HS-5 (cell line): ENCODE measurements around the gene GNB5.
A peak's percentile ranks its signal among the peaks of the same experiment; 100 is the strongest.
"Not testable (repeated sequence)": the region's sequence is repeated elsewhere in the genome, so short reads cannot be mapped to it uniquely, and the experiment has no call there.

Experiments used
- DNase-seq: peaks from one replicate; pipeline ENCODE4 v3.0.0-alpha.2; 2012; ENCODE audit warnings: low read depth

The GNB5 gene

DNA sequence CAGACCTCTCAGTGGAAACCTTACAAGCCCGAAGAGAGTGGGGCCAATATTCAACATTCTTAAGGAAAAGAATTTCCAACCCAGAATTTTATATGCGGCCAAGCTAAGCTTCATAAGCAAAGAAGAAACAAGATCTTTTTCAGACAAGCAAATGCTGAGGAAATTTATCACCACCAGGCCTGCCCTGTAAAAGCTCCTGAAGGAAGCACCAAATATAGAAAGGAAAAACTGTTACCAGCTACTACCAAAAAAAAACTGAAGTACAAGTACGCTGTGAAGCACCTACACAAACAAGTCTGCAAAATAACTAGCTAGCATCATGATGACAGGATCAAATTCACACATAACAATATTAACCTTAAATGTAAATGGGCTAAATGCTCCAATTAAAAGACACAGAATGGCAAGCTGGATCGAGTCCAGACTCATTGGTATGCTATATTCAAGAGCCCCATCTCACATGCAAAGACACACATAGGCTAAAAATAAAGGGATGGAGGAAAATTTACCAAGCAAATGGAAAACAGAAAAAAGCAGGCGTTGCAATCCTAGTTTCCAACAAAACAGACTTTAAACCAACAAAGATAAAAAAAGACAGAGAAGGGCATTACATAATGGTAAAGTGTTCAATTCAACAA, 25.6 kb downstream of the GNB5 start:
- DNase-seq, result not testable (repeated sequence)

DNA sequence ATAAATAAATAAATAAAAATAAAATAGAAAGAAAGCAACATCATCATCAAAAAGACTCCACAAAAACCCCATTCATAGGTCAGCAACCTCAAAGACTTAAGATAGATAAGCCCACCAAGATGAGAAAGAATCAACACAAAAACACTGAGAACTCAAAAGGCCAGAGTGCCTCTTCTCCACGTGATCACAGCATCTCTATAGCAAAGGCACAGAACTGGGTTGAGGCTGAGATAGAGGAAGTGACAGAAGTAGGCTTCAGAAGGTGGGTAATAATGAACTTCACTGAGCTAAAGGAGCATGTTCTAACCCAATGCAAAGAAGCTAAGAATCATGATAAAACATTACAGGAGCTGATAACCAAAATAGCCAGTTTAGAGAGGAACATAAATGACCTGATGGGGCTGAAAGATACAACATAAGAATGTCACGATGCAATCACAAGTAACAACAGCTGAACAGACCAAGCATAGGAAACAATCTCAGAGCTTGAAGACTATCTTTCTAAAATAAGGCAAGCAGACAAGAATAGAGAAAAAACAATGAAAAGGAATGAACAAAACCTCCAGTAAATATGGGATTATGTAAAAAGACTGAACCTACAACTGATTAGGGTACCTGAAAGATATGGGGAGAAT, 26.4 kb downstream of the GNB5 start:
- no peak for DNase-seq

DNA sequence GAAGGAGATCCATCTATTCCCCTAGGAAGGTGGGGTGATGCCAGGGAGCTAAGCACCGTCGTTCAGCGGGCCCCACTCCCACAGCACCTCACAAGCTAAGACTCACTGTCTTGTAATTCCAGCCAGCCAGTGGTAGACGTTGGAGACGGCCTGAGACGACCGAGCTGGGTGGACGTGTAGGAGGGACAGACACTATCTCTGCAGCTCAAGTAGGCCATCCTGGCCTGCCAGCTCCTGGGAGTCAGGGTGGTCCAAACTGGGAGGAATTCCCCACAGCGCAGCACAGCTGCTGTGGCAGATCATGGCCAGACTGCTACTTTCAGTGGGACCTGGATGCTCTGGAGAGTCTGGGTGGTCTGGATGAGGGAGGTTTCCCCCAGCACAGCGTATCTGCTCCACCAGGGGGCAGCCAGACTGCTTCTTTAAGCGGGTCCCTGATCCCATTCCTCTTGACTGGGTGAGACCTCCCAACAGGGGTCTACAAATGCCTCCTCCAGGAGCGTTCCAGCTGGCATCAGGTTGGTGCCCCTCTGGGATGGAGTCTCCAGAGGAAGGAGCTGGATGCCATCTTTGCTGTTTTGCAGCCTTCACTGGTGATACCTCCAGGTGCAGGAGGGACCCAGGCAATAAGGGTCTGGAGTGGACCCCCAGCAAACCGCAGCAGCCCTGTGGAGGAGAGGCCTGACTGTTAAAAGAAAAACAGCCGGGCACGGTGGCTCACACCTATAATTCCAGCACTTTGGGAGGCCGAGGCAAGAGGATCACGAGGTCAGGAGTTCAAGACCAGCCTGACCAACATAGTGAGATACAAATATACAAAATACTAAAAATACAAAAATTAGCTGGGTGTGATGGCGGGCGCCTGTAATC, 27.6 kb downstream of the GNB5 start:
- DNase-seq, result no peak

DNA sequence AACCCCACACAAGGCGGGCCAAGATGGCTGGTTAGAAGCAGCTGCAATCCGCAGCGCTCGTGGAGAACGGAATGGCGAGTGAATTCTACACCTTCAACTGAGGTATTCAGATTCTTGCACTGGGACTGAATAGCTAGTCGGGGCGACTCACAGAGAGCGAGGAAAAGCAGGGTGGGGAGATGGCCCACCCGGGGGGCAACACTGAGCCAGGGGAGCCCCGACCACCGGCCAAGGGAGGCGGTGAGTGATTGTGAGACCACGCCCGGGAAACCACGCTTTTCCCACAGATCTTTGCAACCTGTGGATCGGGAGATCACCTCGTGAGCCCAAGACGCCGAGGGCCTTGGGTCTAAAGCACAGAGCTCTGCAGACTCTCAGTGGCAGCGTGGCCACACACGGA, 28.3 kb downstream of the GNB5 start:
- no peak for DNase-seq

DNA sequence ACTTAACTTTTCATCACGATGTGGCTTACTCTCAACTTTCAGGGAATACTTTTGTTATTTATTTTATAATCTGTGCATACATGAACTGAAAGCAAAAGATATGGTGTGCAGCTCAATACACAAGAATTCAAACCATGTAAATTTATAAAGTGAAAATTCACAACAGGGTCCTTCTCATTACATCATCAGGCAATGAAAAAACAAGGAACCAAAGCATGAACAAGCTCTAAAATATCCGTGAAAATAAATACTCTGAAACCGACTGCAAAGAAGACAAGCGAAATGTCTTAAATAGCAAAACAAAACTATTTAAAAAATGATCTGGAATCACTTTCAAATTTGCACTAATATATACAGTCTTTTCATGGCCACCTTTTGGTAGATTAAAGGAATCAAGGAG, 28.9 kb downstream of the GNB5 start:
- no peak for DNase-seq

DNA sequence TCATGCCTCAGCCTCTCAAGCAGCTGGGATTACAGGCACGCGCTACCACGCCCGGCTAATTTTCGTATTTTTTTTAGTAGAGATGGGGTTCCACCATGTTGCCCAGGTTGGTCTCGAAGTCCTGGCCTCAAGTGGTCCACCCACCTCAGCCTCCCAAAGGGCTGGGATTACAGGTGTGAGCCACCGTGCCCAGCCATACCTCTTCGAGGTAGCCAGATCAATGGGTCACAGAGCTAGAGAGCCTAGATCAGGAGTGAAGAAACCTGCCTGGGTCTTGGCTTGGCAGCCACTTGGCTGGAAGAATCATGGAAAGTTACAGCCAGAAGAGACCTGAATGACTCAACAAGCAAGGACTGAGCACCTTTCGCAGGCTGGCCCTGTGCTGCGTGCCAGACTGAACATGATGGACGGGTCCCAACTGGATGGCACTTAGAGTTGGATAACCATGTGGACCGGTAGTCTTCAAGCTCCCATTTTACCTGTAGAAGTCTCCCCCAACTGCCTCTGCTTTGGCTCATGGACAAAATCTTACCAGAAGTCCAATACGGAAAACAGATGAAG, 29.7 kb downstream of the GNB5 start:
- no peak for DNase-seq

DNA sequence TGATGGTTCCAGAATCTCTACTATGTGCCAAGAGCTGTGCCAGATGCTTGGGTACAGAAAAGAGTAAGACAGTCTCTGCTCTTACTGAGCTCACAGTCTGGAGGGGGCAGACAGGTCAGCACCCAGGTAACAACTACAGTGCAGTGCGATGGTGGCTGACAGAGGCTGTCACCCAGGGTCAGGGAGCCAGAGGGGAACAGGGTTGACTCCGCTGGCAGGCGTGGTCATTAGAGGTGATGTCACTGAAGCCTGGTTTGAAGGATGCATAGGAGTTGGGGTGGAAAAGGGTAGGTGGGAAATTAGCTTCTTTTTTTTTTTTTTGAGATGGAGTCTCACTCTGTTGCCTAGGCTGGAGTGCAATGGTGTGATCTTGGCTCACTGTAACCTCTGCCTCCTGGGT, 31.5 kb downstream of the GNB5 start:
- DNase-seq, result no peak

DNA sequence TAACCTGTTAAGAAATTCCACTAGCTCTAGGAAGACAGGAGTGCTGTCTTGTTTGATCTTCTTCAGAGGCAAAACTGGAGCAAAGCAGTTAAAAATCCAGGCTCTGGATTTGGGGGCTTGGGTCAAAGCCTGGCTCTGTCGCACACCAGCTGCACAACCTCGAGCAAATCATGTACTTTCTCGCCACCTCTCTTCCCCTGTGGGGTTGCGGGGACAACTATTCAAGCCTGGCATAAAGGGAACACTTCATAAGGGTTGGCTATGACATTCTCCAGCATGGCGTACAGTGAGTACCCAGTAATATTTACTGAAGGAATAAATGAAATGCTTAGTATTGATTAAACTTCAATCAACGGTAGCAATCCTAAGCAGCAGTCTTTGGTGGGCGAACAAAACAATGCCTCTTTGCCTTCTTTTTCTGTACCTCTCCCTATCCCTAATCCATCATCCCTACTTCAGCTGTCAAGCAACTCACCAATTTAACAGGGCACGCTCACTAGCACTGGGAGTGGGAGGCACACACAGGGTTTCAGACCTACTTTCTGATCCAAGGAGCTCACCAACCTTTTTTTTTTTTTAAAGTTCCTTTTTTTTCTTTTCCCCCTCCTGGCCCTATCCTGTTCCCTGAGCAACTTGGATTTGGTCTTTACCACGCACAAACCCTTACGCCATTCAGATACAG, 33.0 kb downstream of the GNB5 start:
- no peak for DNase-seq

DNA sequence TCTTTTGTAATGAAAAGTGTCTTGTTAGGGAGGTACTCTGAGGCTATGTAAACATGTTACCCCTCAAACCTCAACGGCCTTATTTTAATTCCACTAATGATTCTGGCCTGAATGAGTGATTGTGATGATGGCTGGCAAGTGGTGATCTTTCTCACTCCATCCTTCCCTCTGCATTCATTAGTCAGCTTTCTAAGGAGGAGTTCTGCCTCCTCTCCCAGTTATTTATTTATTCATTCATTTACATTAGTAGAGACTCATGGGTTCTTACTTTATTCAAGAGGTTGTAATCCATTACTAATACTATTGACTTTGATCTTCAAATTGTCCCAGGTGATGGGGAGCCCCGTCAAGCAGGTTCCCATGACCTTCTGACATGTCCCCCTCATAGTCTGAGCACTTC, 35.3 kb downstream of the GNB5 start:
- DNase-seq, result no peak

DNA sequence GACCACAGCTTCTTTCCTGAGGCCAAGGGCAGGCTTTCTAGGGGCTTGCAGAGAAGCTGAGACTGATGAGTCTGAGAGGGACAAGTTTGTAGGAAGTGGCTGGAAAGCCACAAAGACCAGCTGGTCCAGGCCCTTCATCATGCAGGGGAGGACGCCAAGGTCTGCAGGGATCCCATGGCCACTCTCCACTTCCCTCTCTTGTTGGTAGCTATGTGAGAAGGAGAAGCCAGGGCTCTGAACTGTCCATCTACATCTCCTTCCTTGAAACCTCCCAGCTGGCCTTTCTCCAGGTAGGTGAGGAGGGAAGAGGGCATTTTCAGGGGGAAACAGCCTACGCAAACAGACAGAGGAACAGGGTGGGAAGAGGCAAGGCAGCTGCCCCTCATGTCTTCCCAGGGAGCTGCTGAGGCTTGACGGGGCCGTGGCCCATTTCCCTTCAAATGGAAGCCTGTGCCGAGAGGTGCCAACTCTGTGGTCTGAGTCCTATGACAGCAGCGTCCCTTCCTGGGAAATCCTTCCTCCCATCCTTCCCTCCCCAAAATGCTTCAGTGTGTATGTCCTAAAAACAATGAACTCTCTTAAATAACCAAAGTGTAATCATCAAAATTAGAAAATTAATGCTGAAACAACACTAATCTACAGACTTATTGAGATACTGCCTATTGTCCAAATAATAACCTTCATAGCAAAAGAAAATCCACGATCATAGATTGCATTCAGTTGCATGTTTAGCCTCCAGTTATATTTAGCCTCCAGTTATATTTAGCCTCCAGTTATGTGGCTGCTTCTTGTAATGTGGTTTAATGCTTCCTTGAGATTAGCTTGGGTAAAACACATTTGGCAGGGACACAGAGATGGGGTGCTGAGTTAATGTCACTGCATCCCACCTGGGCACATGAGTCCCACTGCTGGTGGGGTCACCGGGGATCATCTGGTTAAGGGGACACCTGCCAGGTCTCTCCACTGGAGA, 36.0 kb downstream of the GNB5 start:
- DNase-seq, result no peak

DNA sequence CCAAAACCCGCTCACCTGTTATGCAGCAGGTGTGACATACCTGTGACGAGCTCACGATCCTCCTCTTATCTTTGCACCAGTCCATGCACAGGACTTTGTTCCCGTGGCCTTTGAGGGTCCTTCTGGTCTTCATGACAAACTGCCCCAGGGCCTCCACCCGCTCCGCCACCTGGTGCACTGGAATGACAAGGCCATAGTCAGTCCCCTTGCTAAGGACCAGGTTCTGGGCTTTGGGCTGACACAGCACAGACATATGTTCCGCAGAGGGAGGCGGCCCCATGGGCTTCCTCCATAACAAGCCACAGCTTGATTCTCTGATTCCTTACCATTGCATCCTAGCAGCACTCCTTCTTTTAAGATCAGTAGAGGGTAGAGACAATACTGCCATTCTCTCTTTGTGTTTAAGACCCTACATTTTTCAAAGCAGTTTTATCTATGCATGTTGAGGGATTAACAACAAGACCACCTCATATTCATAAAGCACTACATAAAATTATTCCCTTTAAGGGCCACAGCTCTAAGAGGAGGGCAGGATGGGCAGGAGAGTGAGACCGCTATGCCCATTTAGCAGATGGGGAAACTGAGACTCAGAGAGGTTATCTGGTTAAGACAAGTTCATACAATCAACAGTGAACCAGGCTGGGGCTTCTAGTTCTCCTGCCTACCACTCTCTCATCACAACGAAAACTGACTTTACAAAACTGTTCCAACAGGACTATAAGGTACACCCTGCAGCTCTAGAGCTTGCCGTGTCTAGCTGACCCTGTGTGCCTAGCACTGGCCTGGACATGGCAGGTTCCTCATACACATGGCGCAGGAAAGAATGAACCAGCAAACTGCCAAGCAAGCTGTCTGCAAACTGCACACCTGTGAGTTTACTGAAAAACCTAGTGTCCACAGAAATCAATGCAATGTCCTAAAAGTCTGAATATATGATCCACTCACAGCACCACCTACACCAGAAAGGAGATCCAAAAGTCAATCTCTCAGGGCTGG, 37.0 kb downstream of the GNB5 start:
- DNase-seq, result no peak

DNA sequence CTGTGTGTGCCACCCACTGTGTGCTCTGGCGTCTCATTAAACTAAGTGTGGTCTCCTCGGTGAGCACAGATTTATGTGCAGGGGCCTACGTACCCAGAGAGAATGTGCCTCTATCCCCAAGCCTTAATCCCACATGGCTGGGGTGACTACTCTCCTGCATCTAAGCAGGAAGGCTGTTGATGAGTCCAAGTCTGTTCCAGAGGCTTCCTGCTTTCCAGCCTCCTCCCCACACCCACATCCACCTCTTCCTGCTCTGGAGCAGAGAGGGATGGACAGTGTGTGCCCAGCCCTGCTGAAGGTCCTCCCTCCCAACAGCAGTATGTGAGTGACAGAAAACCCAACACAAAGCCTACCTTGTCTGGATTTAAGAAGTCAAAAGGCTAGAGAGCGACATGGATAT, 39.8 kb downstream of the GNB5 start:
- DNase-seq, result no peak

DNA sequence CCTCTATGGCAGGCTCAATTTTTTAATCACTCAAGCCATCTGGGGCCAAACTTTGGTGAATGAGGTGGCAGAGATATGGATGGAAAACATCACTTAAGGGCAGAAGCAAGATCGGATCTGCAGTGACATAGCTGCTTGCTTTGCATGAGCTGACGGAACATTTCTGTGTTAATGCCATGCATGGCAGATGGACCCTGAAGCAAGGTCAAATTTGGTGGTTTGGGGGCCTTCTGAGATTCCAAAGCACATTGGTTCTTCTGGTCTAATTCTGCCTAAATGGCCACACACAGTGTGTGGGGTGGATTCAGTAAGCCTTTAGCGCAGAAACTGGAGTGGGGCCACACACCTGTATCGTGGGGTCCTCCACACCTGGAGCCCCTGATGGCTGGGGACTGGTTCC, 40.3 kb downstream of the GNB5 start:
- no peak for DNase-seq

DNA sequence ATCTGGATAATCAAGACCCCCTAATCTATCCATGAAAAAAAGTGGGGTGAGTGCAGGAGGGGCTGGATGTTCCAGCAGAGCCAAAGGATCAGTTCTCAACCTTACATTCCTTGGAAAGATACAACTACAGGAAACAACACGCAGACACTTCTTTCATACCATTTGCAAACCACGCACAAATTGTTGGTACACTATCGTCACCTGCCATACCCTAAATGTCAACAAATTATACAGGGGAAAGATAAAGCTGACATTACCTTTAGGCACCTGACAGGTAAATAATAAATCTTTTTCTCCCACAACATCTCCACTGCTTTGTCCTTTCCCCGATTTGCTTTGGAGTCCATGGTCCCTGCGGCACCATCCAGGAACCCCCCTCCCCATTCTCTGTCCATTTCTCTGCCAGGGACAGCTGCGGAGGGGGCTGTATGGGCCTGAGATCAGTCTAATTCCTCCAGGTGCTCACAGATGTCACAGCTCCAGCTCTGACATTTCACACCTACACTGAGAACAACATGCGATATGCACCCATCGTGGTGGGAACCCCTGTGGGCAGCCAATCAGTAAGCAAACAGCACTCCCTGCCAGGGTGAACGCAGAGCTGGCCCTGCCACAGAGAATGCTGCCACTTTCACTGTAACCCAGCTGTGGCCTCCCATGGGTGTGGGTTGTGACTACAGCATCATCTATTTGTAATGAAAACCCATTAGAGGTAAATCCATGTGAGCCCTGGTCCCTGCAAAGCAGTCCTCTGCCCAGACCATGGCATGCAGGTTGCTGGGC, 41.0 kb downstream of the GNB5 start:
- DNase-seq, result no peak

DNA sequence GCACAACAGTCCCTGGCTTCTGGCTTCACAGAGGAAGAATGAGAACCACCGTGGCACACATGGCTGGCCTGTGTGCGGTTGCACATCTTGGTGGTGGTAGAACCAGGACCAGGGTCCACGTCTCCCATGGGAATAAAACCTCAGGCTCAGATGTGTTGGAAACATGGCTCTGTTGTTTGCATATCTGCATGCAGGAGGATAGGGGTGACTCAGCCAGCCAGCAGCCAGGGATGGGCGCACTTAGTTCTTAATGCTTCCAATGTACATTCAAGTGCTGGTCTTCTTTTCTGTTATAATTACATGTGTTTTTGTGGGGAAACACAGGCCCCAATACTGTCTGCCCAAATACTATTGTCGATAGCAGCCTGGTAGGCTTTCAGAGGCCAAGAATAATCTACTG, 42.8 kb downstream of the GNB5 start:
- DNase-seq, result no peak

DNA sequence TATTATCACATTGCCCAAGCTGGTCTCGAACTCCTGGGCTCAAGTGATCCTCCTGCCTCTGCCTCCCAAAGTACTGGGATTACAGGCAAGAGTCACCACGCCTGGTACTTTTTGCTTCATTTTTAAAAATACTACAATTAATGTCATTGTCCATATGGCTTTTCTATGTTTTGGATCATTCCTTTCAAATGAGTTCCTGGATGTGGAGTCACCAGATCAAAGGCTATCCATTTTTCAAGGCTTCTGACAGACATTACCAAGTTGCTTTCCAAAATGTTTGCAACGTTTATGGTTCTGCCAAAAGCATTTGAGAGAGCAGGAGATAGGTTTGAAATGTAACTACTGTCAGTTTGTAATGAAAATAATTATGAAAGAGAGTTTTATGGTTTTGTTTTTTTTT, 44.4 kb downstream of the GNB5 start:
- no peak for DNase-seq

DNA sequence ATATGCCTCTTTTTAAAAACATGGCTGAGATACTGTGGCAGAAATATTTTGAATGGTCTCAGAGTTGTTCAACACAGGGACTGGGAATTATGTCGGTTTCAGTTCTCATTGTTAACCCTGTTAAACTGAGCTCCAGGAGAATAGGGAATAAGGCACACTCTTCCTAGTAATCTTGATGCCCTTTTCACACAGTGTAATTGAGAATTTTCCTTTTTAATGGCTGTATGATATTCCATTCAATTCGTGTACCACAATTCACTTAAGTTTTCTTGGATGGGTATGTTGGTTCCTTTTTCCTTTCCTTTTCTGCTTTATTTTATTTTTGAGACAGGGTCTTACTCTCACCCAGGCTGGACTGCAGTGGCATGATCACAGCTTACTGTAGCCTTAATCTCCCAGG, 44.9 kb downstream of the GNB5 start:
- DNase-seq, result no peak

DNA sequence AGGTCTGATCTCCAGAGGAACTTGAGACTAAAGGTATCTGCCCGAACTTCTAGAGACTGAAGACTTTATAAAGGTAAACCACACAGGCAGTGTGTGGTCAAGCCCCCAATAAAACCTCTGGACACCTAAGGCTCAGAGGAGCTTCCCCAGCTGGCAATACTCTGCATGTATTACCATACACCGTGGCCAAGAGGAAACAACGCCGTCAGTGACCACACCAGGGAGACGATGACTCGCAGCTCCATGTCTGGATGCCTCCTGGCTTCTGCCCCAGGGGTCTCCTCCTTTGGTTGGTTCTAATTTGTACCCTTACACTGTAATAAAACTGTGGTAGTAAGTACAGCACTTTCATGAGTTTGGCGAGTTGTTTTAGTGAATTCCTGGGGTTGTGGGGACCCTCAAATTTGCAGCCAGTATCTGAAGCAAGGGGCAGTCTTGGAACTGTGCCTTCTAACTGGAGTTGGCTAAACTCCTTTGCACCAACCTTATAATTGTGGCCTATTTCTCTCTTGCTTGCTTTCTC, 46.5 kb downstream of the GNB5 start:
- no peak for DNase-seq

DNA sequence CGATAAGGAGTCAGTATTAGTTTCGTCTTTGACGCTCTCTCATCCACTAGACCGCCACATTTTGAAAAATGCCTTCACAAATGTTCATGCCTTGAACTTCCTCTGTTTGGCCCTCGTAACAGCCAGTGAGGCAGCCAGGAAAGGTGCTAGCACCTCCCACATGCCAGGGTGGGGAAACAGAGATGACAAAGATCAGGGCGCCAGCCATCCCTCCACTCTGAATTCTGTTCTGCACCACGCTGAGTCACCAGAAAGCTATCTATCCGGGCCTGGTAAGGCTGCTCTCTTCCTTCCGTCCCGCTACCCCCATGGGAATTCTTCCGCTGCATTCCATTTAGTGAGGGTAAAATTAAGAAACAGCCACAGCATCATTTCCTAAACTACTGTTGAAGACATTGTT, 47.3 kb downstream of the GNB5 start:
- peak; percentile 96 for DNase-seq
